HG03175 (cell line): ENCODE data around the gene MAP3K8.
A peak's percentile ranks its signal among the peaks of the same experiment; 100 is the strongest.
"Not testable (repeated sequence)": the region's sequence is repeated elsewhere in the genome, so short reads cannot be mapped to it uniquely, and the experiment has no call there.

Experiments
- ATAC-seq: cut with Tn5 transposase; IDR thresholded peaks from one replicate; pipeline ENCODE4 v1.9.1; 2021; ENCODE audit warnings: mild to moderate bottlenecking, moderate library complexity; ENCODE audit not compliant: unreplicated experiment

Gene MAP3K8

GRCh38 chr10:30422981-30423654 is 10.9 kb upstream of the MAP3K8 start:
- ATAC-seq, result peak; percentile 32

GRCh38 chr10:30423655-30424275 is 10.2 kb upstream of the MAP3K8 start:
- not testable (repeated sequence) for ATAC-seq

- no peak for ATAC-seq
These were observed 8.5 kb upstream of the MAP3K8 start for GRCh38 chr10:30425336-30426075.

- ATAC-seq, result no peak
These were observed 3.3 kb upstream of the MAP3K8 start for GRCh38 chr10:30430544-30431298.

GRCh38 chr10:30431435-30431911 is 2.5 kb upstream of the MAP3K8 start:
- no peak for ATAC-seq

GRCh38 chr10:30432622-30433305 is 1.2 kb upstream of the MAP3K8 start:
- peak; percentile 2 for ATAC-seq

- peak; percentile 15 for ATAC-seq
These were observed 666 bp upstream of the MAP3K8 start for GRCh38 chr10:30433306-30433729.

GRCh38 chr10:30434273-30435072 is 489 bp downstream of the MAP3K8 start:
- ATAC-seq, result peak; percentile 49

- no peak for ATAC-seq
These were observed 1.1 kb downstream of the MAP3K8 start for GRCh38 chr10:30435073-30435422.

- ATAC-seq, result not testable (repeated sequence)
These were observed 1.6 kb downstream of the MAP3K8 start for GRCh38 chr10:30435499-30436167.

- ATAC-seq, result no peak
These were observed 2.2 kb downstream of the MAP3K8 start for GRCh38 chr10:30436191-30436611.

GRCh38 chr10:30436671-30437030 is 2.7 kb downstream of the MAP3K8 start:
- no peak for ATAC-seq

GRCh38 chr10:30437031-30437841 is 3.3 kb downstream of the MAP3K8 start:
- no peak for ATAC-seq

GRCh38 chr10:30438021-30438850 is 4.3 kb downstream of the MAP3K8 start:
- ATAC-seq, result no peak

GRCh38 chr10:30439931-30440330 is 5.9 kb downstream of the MAP3K8 start:
- no peak for ATAC-seq

GRCh38 chr10:30442019-30442606 is 8.1 kb downstream of the MAP3K8 start:
- no peak for ATAC-seq

- ATAC-seq, result no peak
These were observed 9.1 kb downstream of the MAP3K8 start for GRCh38 chr10:30443049-30443448.
